NCI-H345 treated with DMSO at 0.1 percent for 48 hours (cell line): ENCODE data around the gene DCTPP1.
"Not testable (repeated sequence)": the region's sequence is repeated elsewhere in the genome, so short reads cannot be mapped to it uniquely, and the experiment has no call there.

ENCODE experiments used
- DNase-seq: peaks from one replicate; lab custom pipeline; 2025; ENCODE audit not compliant: unreplicated experiment; lab: John Stamatoyannopoulos, UW

DCTPP1 gene

GRCh38 chr16:30429678-30430427 is at the start of gene DCTPP1:
Gene DCTPP1, minus strand, starts transcription at chr16:30430030. Its CDS starts 50 bp downstream, at chr16:30429980.
- peak; percentile 100 for DNase-seq

DNA sequence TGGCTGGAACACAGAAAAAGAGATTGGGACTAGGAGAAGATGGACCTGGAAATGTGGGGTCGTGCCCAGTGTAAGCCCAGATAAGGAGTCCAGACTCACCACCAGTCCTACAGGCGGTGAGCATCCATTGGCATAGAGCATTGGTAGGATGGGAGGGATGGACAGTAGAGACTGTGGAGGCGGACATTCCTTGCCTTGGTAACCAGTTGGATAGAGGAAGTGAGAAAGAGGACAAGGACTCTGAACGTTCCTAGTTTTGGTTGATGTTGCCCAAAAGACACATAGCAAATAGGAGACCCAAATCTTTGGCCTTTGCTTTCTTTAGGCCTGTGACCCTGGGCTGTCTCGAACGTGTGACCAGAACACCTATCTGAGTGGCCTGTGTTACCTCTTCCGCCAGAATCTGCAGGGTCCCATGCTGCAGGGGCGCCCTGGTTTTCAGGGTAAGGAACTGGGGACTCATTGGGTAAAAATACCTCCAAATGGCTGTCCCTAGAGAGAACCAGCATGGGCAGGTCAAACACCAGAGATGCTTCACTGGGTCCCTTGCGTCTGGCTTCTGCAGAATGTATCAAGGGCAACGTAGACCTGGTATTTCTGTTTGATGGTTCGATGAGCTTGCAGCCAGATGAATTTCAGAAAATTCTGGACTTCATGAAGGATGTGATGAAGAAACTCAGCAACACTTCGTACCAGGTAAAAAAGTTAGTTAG is 49.1 kb upstream of the DCTPP1 start:
- no peak for DNase-seq

- DNase-seq: not testable (repeated sequence)
These were observed 47.9 kb upstream of the DCTPP1 start for GRCh38 chr16:30477773-30478172.

- DNase-seq: no peak
These were observed 47.2 kb upstream of the DCTPP1 start for GRCh38 chr16:30476991-30477390.

GRCh38 chr16:30474684-30475083 is 44.9 kb upstream of the DCTPP1 start:
- DNase-seq: no peak

DNA sequence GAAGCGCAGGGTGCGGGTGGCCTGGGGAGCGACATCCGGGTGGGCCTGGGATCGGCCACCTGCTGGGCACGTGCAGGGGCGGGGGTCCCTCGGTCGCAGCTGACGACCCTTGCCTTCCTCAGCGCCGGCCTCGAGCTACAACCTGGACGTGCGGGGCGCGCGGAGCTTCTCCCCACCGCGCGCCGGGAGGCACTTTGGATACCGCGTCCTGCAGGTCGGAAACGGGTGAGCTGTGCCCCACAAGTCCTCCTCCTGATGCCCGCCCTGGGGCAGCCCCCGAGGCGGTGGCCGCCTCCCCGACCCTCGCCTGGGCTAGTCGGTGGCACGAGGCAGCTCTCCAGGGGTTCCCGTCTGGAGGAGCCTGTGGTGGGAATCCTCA is 44.2 kb upstream of the DCTPP1 start:
- no peak for DNase-seq

GRCh38 chr16:30473231-30474073 is 43.6 kb upstream of the DCTPP1 start:
- no peak for DNase-seq

DNA sequence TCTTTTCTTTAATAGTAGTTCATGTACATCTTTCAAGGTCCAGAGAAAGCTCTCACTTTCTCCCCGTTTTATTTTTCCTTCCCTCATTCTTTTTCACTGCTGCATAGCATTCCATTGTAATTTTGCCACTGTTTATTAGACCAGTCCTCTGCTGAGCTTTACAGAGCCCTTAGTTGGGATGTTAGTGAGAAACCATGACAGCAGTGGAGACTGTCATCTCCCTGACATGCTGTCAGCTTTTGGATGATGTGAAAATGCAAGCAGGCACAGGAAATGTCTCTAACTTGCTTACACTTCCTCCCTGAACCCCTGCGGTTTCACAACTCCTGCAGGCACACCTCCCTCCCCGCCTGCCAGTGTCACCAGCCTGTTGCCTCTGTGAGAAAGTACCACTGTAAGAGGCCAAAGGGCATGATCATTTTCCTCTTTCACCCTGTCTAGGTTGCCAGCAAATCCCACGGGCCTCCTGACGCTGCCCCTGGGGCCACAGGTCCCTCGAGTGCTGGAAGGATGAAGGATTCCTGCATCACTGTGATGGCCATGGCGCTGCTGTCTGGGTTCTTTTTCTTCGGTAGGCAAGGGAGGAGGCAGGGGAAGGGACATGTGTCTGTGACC is 42.6 kb upstream of the DCTPP1 start, which contains the start of gene ITGAL:
Gene ITGAL (plus strand): TSS at position 415 of the 615 bp plus-strand sequence. CDS start 96 bp downstream, at position 511.
- DNase-seq: no peak

DNA sequence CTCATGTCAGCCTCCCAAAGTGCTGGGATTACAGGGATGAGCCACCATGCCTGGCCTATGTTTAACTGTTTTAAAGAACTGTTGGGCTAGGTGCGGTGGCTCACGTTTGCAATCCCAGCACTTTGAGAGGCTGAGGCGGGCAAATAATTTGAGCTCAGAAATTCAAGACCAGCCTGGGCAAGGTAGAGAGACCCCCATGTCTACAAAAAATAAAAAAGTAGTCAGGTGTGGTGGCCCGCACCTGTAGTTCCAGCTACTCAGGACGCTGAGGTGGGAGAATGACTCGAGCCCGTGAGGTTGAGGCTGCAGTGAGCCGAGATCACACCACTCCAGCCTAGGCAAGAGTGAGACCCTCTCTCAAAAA is 40.8 kb upstream of the DCTPP1 start:
- DNase-seq: no peak

GRCh38 chr16:30470170-30470512 is 40.3 kb upstream of the DCTPP1 start:
- DNase-seq: no peak

DNA sequence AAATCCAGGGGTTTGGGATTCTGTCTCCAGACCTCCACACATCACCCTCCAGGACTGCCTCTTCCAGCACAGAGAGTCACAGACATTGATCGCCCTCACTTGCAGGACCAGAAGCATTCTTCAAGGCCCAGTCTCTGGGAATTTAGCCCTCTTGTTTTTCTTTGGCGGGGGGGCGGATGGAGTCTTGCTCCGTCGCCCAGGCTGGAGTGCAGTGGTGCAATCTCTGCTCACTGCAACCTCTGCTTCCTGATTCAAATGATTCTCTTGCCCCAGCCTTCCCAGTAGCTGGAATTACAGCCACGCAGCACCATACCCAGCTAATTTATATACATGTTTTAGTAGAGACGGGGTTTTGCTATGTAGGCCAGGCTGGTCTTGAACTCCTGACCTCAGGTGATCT is 34.2 kb upstream of the DCTPP1 start:
- no peak for DNase-seq

GRCh38 chr16:30461426-30461825 is 31.6 kb upstream of the DCTPP1 start:
- not testable (repeated sequence) for DNase-seq

DNA sequence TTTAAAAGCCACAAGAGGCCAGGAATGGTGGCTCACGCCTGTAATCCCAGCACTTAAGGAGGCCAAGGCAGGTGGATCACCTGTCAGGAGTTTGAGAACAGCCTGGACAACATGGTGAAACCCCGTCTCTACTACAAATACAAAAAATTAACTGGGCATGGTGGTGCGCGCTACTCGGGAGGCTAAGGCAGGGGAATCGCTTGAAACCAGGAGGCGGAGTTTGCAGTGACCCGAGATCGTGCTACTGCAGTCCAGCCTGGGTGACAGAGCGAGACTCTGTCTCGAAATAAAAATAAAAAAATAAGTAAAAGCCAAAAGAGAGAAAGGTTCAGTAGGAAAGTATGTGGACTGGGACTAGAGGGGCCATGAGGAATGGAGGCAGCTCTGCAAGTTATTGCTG is 29.6 kb upstream of the DCTPP1 start:
- no peak for DNase-seq

- no peak for DNase-seq
These were observed 28.9 kb upstream of the DCTPP1 start for GRCh38 chr16:30458561-30459394.

- DNase-seq: no peak
These were observed 28.1 kb upstream of the DCTPP1 start for GRCh38 chr16:30457743-30458560.

GRCh38 chr16:30457256-30457655 is 27.4 kb upstream of the DCTPP1 start:
- DNase-seq: no peak

GRCh38 chr16:30456302-30456701 is 26.5 kb upstream of the DCTPP1 start:
- no peak for DNase-seq

GRCh38 chr16:30452709-30453580 is 23.1 kb upstream of the DCTPP1 start:
- DNase-seq: not testable (repeated sequence)

GRCh38 chr16:30449116-30449435 is 19.2 kb upstream of the DCTPP1 start:
- DNase-seq: no peak
